ENCODE results near the gene SLC3A2. TPM values are rescaled to one million over a fixed set of nuclear protein-coding genes. Genes with fewer than 3 reads are reported as not detected.

SLC3A2 gene
- total and polyA plus RNA-seq, 2 of the 13 experiments (the other 11 are each of a cell fraction or from before 2014, with no cell fraction given): 213 to 226 TPM

GRCh38 chr11:62855571-62856332, 24.9 kb upstream of the SLC3A2 start:
- H3K9ac ChIP-seq (ENCODE audit: insufficient read depth, low read depth, low read length): peak overlapping the region; percentile 99
- no peak overlapping the region for H2AFZ ChIP-seq (ENCODE audit: low read length)
- no peaks in the 10 kb centered on the region; a peak in 1 of 5 replicates for H3K27me3 ChIP-seq (ENCODE audit: control insufficient read depth in 1 of 2, insufficient read depth in 2 of 2, low read length in 2 of 2)
- under 1% methylated on average over 37 of the region's 54 CpGs for WGBS (ENCODE audit: low lambda C conversion rate)
- in situ Hi-C loops (cut with HindIII; ENCODE audit: extremely low pct_ligation_motif_present, low pct_unique_long_range_greater_than_20kb): no loop called here
- DNase-seq (ENCODE audit: low spot score) (peak; percentile 97), FAIRE-seq (peak; percentile 61), ATAC-seq (peak; percentile 79)
- peaks cover 37% of the 10 kb centered on the region for H4K20me1 ChIP-seq (ENCODE audit: insufficient read depth, low read length)
- no peaks in the 10 kb centered on the region for H3K9me3 ChIP-seq (ENCODE audit: low read length)
- H3K4me1 ChIP-seq (ENCODE audit: insufficient read depth, low read length): peaks cover 77% of the 10 kb centered on the region
- peak overlapping the region; percentile 99 for H3K4me2 ChIP-seq (ENCODE audit: low read depth, low read length)
- BruUV-seq (replicated peaks): no TSS peak
- intact Hi-C loops (cut with micrococcal nuclease; ENCODE audit: unreplicated experiment): loop anchor here (1.0 kb wide), 1 partner anchor 26 kb away; no protein-coding TSS in a partner anchor
- peaks cover 11 to 33% of the 10 kb centered on the region in 2 experiments for H3K36me3 ChIP-seq (replicated peaks in 1 of 2; ENCODE audit: control insufficient read depth in 1 of 2, insufficient read depth in 2 of 2, low read length in 2 of 2)
- H3K4me3 ChIP-seq (replicated peaks in 1 of 3; ENCODE audit: insufficient read depth in 1 of 3, low read depth in 2 of 3, low read length in 3 of 3): peak overlapping the region; percentile 86 to 96 (median 94)
- peak overlapping the region; percentile 91 for H3K27ac ChIP-seq (ENCODE audit: extremely low read length, insufficient read depth, low read length)
- CTCF ChIA-PET (ENCODE audit: low intra/inter-chr PET ratio, low total read pairs): no interaction called here
- POLR2A ChIA-PET: interaction anchor here (0.7 to 9.4 kb wide), 32 partner anchors 8 to 1382 kb away, joined by 3 to 362 read pairs (median 6); partner anchors contain the start of genes B3GAT3, C11orf98, CSKMT and GANAB
- H3K79me2 ChIP-seq (ENCODE audit: insufficient read depth, low read length): peaks cover 59% of the 10 kb centered on the region
- TF ChIP-seq MZF1 (CRISPR knock-in tag; IDR thresholded peaks at IDR 0.05; ENCODE audit: borderline replicate concordance): no peak; the same call in 1 of the 2 replicates
- TF ChIP-seq ZHX2 (IDR thresholded peaks at IDR 0.05; ENCODE audit: low read depth): 0 out of 2 replicates have a peak, but pooled peaks have one; percentile 12
- peak; percentile 92 for TF ChIP-seq ZHX2 (CRISPR knock-in tag; IDR thresholded peaks at IDR 0.05; ENCODE audit: borderline replicate concordance)
- peak; percentile 92 for TF ChIP-seq HDAC1 (CRISPR knock-in tag; IDR thresholded peaks at IDR 0.05)
- TF ChIP-seq ZNF724P (CRISPR knock-in tag; IDR thresholded peaks at IDR 0.05; ENCODE audit: borderline replicate concordance): peak; percentile 96
- peak; percentile 61; the same call in 1 of the 2 replicates for TF ChIP-seq PHF21A (CRISPR knock-in tag; IDR thresholded peaks at IDR 0.05)
- peak; percentile 90; the same call in 1 of the 2 replicates for TF ChIP-seq TOE1 (CRISPR knock-in tag; IDR thresholded peaks at IDR 0.05)
- peak; percentile 43 for TF ChIP-seq HOMEZ (CRISPR knock-in tag; IDR thresholded peaks at IDR 0.05; ENCODE audit: low read depth)
- no peak for TF ChIP-seq ZNF484 (CRISPR knock-in tag; IDR thresholded peaks at IDR 0.05; ENCODE audit: borderline replicate concordance, low read depth)
- TF ChIP-seq ATF3 (CRISPR knock-in tag; IDR thresholded peaks at IDR 0.05): peak; percentile 67
- peak; percentile 97 for TF ChIP-seq ZNF616 (CRISPR knock-in tag; IDR thresholded peaks at IDR 0.05; ENCODE audit: low read depth)
- peak; percentile 55 for TF ChIP-seq SOX5 (CRISPR knock-in tag; IDR thresholded peaks at IDR 0.05; ENCODE audit: borderline replicate concordance)
- peak; percentile 99 for TF ChIP-seq NFKB2 (CRISPR knock-in tag; IDR thresholded peaks at IDR 0.05; ENCODE audit: borderline replicate concordance)
- TF ChIP-seq MAX (IDR thresholded peaks at IDR 0.05): peak; percentile 100
